SH-SY5Y (cell line): ENCODE measurements around the gene MCEMP1.

Experiments used
- GATA2 ChIP-seq: IDR thresholded peaks from 2 replicates; pipeline ENCODE4 v1.6.1; 2011; ENCODE audit warnings: mild to moderate bottlenecking, low read depth, low read length
- GATA3 ChIP-seq: IDR thresholded peaks from 2 replicates; pipeline ENCODE4 v1.6.1; 2011; ENCODE audit warnings: low read depth, mild to moderate bottlenecking, low read length, moderate library complexity

DNA sequence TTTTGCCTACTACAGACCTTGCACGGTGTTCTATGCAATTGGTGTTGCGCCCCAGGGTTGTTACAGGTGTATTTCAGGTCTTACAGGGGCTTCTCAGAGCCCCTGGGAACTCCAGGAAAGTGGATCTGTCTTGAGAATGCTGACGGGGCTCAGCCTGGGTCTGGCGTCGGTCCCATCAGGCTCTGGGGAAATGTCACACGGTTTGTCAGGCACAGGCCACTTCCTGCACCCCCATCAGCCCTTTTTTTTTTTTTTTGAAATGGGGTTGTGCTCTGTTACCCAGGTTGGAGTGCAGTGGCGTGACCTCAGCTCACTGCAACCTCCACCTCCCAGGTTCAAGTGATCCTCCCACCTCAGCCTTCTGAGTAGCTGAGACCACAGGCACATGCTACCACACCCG lies 41.8 kb downstream of the MCEMP1 start:
- TF ChIP-seq GATA2 (no peak), GATA3 (no peak)
